MM.1S (cell line): Measurements from ENCODE around the gene KSR1.

Experiments used
- EZH2 ChIP-seq: fragments of 300-600 bp; sonication (generic); optimal IDR thresholded peaks from 2 replicates; pipeline ENCODE3; 2017; ENCODE audit warnings: low read depth, mild to moderate bottlenecking, antibody characterized with exemption, low read length, mixed read lengths
- EZH2phosphoT487 ChIP-seq: fragments of 300-600 bp; sonication (generic); IDR thresholded peaks from 2 replicates; pipeline ENCODE4 v1.6.1; 2018; ENCODE audit warnings: antibody characterized with exemption, low read length
- TF ChIP-seq, protein P1 (sequence below): fragments of 300-600 bp; sonication (generic); IDR thresholded peaks from 2 replicates; pipeline ENCODE4 v1.5.1; 2016; ENCODE audit warnings: antibody characterized with exemption, low read length, mixed read lengths

DNA sequence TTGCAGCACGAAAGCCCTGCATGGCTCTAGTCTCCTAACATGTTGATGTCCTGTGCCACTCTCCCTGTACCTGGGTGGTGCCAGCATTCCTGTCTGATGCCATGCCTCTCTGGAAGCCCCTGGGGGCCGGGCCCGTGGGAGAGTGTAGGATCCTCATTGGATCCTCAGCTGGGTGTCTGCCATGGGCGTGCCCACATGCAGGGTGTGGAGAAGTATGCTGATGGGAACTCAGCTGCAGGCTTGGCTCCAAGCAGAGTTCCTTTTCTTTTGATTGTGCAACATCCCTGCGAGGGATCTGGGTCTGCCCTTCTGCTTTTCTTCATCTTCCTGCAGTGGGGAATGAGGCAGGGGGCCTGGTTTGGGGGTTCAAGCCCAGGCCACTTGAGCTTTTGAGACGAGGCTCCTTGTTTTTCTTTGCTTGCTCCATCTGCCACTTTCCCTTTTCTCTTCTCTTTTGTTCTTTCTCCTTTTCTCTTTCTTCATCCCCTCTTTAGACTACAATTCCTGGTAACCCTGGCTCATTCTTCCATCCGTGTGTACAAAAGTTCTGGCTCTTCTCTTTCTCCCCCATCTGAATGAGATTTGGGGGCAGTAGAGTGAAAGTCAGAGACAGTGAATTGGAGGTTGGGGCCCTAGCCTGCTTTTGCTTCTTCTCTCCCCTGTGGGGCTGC lies 32.9 kb downstream of the KSR1 start:
- TF ChIP-seq, protein P1, sequence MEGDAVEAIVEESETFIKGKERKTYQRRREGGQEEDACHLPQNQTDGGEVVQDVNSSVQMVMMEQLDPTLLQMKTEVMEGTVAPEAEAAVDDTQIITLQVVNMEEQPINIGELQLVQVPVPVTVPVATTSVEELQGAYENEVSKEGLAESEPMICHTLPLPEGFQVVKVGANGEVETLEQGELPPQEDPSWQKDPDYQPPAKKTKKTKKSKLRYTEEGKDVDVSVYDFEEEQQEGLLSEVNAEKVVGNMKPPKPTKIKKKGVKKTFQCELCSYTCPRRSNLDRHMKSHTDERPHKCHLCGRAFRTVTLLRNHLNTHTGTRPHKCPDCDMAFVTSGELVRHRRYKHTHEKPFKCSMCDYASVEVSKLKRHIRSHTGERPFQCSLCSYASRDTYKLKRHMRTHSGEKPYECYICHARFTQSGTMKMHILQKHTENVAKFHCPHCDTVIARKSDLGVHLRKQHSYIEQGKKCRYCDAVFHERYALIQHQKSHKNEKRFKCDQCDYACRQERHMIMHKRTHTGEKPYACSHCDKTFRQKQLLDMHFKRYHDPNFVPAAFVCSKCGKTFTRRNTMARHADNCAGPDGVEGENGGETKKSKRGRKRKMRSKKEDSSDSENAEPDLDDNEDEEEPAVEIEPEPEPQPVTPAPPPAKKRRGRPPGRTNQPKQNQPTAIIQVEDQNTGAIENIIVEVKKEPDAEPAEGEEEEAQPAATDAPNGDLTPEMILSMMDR, result no peak
- no peak for TF ChIP-seq EZH2phosphoT487
- TF ChIP-seq EZH2, result no peak
